ENCODE measurements around the gene PDE3B. TPM values are rescaled to one million over a fixed set of nuclear protein-coding genes. Genes with fewer than 3 reads are reported as not detected.
A peak's percentile ranks its signal among the peaks of the same experiment; 100 is the strongest.

Gene PDE3B
- total and polyA plus RNA-seq, 9 of the 15 experiments (the other 6 are each of a cell fraction or from before 2014, with no cell fraction given), result 2.3 to 22.5 (median 12.2) TPM

DNA sequence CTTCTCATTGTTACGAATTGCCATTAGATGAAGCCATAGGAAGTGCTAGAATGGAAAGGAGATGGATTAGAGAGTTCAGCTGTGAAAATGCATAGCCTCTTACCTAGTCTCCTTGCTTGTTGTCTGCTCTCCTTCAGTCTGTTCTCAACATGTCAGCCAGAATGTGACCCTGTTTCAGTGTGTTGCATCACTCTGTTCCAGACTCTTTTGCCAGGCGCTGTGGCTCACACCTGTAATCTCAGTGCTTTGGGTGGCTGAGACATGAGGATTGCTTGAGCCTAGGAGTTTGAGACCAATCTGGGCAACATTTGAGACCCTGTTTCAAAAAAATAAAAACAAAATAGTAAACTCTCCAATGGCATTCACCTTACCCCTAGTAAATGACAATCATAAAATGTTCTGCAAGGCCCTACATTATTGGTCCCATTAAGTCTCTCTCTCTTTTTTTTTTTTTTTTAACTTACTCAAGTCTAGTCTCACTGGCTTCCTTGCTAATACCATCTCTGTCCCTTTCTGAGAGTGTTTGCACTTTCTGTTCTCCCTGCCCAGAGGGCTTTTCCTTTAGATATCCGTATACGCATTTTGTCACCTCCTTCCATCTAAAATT, 209.1 kb downstream of the PDE3B start (continued):
- TF ChIP-seq TCF7 (IDR thresholded peaks at IDR 0.05; ENCODE audit: borderline replicate concordance), result no peak
- no peak for TF ChIP-seq GABPA (tag; conservative IDR thresholded peaks at IDR 0.05; ENCODE audit: low read depth)
- no peak for TF ChIP-seq SMC3 (conservative IDR thresholded peaks at IDR 0.05; ENCODE audit: insufficient read depth, low read depth, low read length)
- no peak for TF ChIP-seq MYBL2 (IDR thresholded peaks at IDR 0.05; ENCODE audit: low read depth)
- TF ChIP-seq MYBL2 (CRISPR knock-in tag; IDR thresholded peaks at IDR 0.05; ENCODE audit: borderline replicate concordance), result no peak
- TF ChIP-seq RUNX1 (IDR thresholded peaks at IDR 0.05; ENCODE audit: low read depth), result no peak
- TF ChIP-seq SIRT6 (IDR thresholded peaks at IDR 0.05; ENCODE audit: low read depth, low read length), result no peak
- TF ChIP-seq, protein P1, sequence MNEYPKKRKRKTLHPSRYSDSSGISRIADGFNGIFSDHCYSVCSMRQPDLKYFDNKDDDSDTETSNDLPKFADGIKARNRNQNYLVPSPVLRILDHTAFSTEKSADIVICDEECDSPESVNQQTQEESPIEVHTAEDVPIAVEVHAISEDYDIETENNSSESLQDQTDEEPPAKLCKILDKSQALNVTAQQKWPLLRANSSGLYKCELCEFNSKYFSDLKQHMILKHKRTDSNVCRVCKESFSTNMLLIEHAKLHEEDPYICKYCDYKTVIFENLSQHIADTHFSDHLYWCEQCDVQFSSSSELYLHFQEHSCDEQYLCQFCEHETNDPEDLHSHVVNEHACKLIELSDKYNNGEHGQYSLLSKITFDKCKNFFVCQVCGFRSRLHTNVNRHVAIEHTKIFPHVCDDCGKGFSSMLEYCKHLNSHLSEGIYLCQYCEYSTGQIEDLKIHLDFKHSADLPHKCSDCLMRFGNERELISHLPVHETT (CRISPR knock-in tag; conservative IDR thresholded peaks at IDR 0.05 in 1 of 2, IDR thresholded peaks at IDR 0.05 in 1 of 2), result no peak
- TF ChIP-seq MGA (IDR thresholded peaks at IDR 0.05), result peak; percentile 87
- TF ChIP-seq PRDM10 (IDR thresholded peaks at IDR 0.05; ENCODE audit: partially characterized antibody), result no peak

Data from K562 (cell line).